Stimulated activated CD4-positive, alpha-beta T cell treated with anti-CD3 and anti-CD28 coated beads, Interleukin-4, amount 100 ng/mL, for 4 hours (primary cell): ENCODE data around the gene TIMM44.

Experiments used
- DNase-seq, 2 experiments: peaks; one replicate each; pipeline ENCODE4 v3.0.0-alpha.2; 2020

The TIMM44 gene

DNA sequence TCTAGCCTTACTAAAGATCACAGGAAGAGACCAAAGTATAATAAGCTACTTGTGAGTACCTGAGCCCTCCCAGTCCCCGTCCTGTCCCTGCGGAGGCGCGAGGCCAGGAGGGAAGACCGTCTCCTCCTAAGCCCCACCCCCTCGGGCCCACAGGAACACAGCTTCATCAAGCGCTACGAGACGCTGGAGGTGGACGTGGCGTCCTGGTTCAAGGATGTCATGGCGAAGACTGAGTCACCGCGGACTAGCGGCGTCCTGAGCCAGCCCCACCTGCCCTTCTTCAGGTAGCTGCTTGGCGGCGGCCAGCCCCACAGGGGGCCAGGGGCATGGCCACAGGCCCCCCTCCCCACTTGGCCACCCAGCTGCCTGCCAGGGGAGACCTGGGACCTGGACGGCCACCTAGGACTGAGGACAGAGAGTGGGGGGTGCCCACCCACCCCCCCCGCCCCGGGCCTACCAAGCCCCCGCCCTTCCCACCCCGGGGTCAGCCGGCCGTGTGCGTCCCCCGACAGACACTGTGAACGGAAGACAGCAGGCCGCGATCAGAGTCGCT, 31.2 kb downstream of the TIMM44 start:
- no peak for DNase-seq

GRCh38 chr19:7911508-7912143, 31.8 kb downstream of the TIMM44 start:
- no peak for DNase-seq

- no peak for DNase-seq
Measured at GRCh38 chr19:7910321-7911161, 32.9 kb downstream of the TIMM44 start.

DNA sequence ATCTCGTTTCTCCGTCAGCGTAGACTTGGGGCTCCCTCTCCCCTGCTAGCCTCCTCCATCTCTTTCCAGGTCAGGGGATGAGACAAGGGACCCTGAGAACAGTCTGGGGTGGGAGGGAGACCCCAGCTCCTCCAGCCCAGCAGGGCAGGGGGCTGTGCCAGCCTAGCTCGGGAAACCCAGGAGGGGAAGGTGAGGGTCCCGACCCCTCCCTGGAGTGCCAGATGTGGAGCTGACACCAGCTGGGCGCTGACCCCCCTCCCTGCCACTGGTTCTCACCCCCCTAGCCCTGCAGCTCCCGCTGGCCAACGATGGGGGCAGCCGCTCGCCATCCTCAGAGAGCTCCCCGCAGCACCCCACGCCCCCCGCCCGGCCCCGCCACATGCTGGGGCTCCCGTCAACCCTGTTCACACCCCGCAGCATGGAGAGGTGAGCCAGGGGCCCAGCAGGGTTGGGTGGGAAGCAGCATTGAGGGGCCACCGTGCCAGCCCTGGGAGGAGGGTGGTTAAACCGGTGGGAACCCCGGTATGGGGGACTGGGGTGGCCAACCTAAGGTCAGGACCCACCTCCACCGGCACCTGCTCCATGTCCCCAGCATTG, 33.9 kb downstream of the TIMM44 start:
- no peak for DNase-seq

DNA sequence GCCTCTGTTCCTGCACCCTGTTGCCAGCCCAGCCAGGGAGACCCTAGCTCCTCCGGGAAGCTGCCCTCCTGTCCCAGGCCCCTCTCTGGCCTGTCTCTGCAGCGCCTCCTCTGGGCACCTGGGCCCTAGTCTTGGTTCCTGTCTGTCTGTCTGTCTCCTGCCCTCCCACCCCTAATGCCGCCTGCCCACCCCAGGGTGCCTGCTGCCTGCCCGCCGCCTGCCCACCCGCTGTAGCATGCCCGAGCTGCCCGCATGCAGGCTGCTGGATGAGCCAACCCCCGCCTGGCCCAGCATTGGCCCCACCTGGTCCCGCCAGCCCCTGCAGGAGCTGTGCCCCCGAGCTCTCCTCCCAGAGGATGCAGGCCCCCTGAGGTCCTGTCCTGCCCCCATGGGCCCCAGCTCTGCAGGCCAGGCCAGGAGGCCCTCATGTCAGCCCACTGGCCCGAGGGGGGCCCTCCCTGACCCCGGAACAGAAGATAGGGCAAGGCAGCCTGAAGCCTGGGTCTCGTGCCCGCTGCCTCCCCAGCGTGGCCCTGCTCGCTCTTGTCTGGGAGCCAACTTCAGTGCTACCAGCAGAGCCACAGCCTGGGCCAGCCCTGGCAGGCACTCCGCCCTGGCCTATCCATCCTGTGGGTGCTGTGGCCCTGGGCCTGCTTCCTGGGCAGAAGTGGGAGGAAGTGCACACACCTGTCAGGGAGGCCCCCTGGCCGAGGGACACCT, 34.6 kb downstream of the TIMM44 start:
- DNase-seq: no peak

DNA sequence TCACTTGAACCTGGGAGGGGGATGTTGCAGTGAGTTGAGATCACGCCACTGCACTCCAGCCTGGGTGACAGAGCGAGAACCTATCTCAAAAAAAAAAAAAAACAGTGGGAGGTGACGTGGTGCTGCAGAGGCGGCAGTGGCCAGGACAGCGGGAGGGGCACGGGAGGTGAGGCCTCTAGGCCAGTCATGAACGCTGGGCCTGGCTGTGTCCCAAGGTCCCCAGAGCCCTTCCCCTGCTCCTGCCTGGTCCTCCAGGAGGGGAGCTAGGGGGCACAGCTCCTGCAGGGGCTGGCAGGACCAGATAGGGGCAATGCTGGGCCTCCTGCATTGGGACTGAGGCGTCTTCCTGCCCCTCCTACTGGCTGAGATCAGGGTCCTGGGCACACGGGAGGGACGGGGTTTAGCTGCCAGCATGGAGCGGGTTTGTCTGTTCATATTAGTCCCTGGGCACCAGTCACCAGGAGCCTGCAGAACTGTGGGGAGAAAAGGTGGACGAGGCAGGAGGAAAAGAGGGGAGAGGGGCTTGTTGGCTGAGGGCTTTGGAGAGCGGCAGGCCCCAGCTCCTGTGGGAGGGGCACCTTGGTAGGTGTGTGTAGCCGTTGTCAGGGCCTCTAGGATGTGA, 35.3 kb downstream of the TIMM44 start:
- no peak for DNase-seq

- DNase-seq: no peak
Measured at GRCh38 chr19:7907544-7907943, 35.9 kb downstream of the TIMM44 start.

GRCh38 chr19:7907122-7907521, 36.3 kb downstream of the TIMM44 start:
- no peak for DNase-seq

GRCh38 chr19:7905859-7906258, 37.6 kb downstream of the TIMM44 start:
- no peak for DNase-seq

DNA sequence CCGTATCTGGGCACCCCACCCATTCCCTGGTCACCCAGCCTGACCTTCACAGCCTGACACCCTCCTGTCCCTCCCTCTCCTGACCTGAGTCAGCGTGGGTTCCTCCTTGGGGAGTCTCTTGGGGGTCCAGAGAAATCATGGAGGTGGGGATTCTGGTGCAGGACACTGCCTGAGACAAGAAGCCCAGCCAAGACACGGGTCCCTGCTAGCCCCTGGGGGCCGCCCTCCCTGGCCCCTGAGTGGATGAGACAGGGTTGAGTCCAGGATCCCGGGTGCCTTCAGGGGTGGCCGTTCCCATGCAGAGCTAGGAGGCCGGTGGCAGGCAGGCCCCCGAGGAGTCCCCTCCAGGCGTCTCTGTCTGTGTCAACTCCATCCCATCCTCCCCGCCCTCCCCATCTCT, 38.2 kb downstream of the TIMM44 start:
- DNase-seq: no peak

DNA sequence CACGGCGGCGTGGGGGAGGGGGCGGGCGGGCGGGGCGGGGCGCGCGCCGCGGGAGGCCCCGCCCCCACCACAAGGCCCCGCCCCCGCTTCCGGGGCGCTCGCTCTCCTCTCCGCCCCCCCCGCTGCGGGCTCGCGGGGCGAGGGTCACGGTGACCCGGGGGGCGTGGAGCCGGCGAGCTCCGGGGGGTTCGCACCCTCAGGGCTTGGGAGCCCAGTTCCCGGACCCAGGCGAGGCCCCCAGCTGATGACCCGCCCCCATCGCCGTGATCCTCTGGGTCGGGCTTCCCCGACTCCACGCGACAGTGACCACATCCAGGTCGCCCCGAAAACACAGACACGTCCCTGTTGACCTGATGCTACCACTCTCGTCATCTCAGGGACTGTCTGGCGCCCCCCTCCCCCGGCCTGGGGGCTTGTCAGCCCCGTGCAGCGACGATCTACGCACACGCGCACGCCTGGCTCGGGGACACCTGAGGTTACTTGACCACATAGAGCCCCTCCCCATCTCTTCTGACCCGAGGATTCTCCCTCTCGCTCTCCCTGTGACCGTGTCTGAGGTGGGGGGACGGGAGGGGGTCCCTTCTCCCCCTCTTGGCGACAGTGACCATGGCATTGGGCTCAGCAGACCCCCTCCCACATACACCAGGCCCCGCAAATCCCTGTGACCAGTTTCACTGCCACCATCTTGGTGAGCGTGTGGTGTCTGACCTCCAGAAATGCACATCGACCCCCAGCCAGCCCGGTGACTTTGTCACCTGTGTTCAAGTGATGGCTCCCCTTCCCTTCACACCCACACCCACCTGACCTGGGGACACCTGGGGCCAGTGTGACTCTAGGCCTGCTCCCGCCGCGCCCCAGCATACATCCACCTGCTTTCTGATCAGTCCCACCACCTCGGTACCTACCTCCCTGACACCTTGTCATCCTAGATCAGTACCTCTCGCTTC, 39.1 kb downstream of the TIMM44 start:
- no peak for DNase-seq

GRCh38 chr19:7903244-7904073, 40.0 kb downstream of the TIMM44 start, which contains the start of gene MAP2K7:
MAP2K7 (plus strand) TSS chr19:7903877; CDS start chr19:7903945, 68 bp downstream.
- DNase-seq: peak; percentile 100

DNA sequence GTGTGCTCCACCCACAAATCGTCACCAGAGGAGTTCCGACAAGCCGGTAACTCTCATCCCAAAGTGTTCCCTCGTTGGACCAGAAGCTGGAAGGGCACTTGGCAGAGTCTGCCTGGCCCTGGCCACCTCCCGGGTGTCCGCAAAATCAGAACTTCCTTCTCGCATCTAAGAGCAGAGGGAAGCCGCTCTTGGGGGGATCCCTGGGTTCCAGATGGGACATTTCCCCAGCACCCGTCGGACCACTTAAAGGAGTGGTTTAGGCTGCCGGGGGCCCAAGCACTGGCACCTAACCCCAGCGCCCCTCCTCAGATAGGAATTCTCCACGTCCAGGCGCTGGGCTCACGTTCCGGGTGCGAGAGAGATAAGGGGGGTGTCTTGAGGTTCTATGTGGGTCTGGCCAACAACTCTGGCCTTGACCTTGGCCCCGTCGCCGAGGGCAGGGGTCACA, 40.6 kb downstream of the TIMM44 start:
- DNase-seq: no peak

DNA sequence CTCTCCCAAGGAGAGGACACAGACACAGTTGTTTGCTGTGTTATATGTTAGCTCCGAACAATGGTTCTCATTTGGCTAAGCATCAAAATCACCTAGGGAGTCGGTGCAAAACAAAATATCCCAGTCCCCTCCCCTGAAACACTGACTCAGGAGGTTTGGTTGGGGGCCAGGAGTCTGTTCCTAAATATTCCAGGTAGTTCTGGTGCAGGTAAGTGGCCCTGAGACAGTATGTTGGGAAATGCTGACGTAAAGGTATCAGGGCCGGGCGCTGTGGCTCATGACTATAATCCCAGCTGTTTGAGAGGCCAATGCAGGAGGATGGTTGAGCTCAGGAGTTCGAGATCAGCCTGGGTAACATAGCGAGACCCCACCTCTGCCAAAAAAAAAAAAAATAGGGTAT, 42.1 kb downstream of the TIMM44 start:
- no peak for DNase-seq

DNA sequence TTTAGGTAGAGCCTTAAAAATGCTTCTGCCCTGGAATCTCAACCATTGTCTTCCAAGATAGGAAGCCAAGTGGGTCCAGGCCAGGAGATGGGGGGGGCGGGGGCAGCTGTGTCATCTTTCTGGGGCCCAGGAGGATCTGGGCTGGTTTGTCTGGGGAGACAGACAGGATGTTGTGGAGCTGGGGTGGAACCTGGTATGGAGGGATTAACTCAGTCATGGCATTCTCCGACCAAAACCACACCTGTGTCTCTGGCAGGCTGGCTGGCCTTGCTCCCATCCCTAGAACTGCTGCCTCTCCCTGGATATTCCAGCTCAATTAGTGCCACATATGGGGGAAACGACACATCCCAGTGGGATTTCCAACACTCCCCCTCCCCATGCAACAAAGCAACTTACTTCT, 42.5 kb downstream of the TIMM44 start:
- DNase-seq: no peak

- DNase-seq: no peak
Measured at GRCh38 chr19:7900401-7900870, 43.0 kb downstream of the TIMM44 start.

- DNase-seq: no peak
Measured at GRCh38 chr19:7899751-7900378, 43.6 kb downstream of the TIMM44 start.

- DNase-seq: no peak
Measured at GRCh38 chr19:7898967-7899366, 44.5 kb downstream of the TIMM44 start.

- no peak for DNase-seq
Measured at GRCh38 chr19:7897292-7897691, 46.2 kb downstream of the TIMM44 start.

GRCh38 chr19:7895565-7895964, 47.9 kb downstream of the TIMM44 start:
- DNase-seq: no peak
